Right lobe of liver (tissue), 4 donors: Measurements from ENCODE around the gene MICU1.

ENCODE experiments used
- POLR2A ChIP-seq: fragments of 450-650 bp; IDR thresholded peaks from one replicate; pipeline ENCODE4 v1.6.1; 2017; ENCODE audit warnings: antibody characterized with exemption, mild to moderate bottlenecking
- TF ChIP-seq, protein P1 (sequence below), 4 donors: fragments of 200-600 bp in 3 of 4; fragments of 450-650 bp in 1 of 4; IDR thresholded peaks; one replicate each; pipeline versions ENCODE4 v1.5.1 to v1.8.0; 2016 to 2022; ENCODE audit warnings: antibody characterized with exemption in 4 of 4, mild to moderate bottlenecking in 2 of 4
- donor health status: DM: no; HTN: no; CAD: no.
- donor health status: DM: no; HTN: no; CAD: no.
- donor health status: DM: no; HTN: yes; CAD: no.

DNA sequence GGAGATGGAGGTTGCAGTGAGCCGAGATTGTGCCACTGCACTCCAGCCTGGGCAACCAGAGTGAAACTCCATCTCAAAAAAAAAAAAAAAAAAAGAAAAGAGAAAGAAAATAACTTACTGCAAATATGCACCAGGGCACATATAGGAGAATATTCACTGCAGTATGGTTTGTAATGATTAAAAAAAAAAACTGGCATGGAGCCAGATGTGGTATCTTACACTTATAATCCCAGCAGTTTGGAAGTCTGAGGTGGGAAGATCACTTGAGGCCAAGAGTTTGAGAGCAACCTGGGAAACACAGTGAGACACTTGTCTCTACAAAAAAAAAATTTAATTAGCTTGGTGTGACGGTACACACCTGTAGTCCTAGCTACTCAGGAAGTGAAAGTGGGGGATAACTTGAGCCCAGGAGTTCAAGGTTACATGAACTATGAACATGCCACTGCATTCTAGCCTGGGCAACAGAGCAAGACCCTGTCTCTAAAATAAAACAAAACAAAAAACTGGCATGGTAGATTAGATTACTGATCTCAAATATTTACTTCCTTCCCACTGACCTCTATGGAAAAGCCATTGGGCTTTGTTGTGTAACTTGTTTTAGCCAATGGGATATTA, 85.6 kb downstream of the MICU1 start:
- TF ChIP-seq, protein P1, sequence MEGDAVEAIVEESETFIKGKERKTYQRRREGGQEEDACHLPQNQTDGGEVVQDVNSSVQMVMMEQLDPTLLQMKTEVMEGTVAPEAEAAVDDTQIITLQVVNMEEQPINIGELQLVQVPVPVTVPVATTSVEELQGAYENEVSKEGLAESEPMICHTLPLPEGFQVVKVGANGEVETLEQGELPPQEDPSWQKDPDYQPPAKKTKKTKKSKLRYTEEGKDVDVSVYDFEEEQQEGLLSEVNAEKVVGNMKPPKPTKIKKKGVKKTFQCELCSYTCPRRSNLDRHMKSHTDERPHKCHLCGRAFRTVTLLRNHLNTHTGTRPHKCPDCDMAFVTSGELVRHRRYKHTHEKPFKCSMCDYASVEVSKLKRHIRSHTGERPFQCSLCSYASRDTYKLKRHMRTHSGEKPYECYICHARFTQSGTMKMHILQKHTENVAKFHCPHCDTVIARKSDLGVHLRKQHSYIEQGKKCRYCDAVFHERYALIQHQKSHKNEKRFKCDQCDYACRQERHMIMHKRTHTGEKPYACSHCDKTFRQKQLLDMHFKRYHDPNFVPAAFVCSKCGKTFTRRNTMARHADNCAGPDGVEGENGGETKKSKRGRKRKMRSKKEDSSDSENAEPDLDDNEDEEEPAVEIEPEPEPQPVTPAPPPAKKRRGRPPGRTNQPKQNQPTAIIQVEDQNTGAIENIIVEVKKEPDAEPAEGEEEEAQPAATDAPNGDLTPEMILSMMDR (IDR thresholded peaks at IDR 0.05) = no peak
- no peak for TF ChIP-seq POLR2A
